HEK293 (cell line): ENCODE measurements around the gene ST8SIA5.

Experiments used
- CTCF ChIA-PET: fragments of 350-600 bp; formaldehyde crosslinking; extraction: SDS; loops from one replicate; lab custom pipeline; 2021; ENCODE audit warnings: antibody characterized with exemption; lab: Yijun Ruan, JAX
- POLR2A ChIA-PET: fragments of 300-600 bp; formaldehyde crosslinking; extraction: SDS; loops from one replicate; lab custom pipeline; 2020; ENCODE audit warnings: antibody characterized with exemption, inconsistent platforms; lab: Yijun Ruan, JAX
- H3K27ac ChIP-seq: fragments of 200-500 bp; sonication (Bioruptor generic); 2 replicates; pipeline ENCODE4 v1.5.1; 2014; ENCODE audit warnings: low read depth, low read length, control low read depth, inconsistent platforms; ENCODE audit errors: extremely low read depth
- H3K36me3 ChIP-seq, 2 experiments: fragments of 200-500 bp in 1 of 2; sonication (Bioruptor generic) in 1 of 2; 1 replicate in 1 of 2; 2 replicates in 1 of 2; pipeline ENCODE4 v1.5.1; 2014 to 2017; ENCODE audit warnings: inconsistent platforms in 2 of 2, low read length in 2 of 2; ENCODE audit not compliant: control insufficient read depth in 2 of 2, insufficient read depth in 1 of 2
- H3K4me1 ChIP-seq: fragments of 200-500 bp; sonication (Bioruptor generic); 2 replicates; pipeline ENCODE4 v1.5.1; 2014; ENCODE audit warnings: mild to moderate bottlenecking, low read length, inconsistent platforms; ENCODE audit not compliant: control insufficient read depth, insufficient read depth
- H3K4me3 ChIP-seq: 2 replicates; pipeline ENCODE4 v1.5.1; 2011; ENCODE audit warnings: low read depth, mild to moderate bottlenecking, control low read depth, low read length, moderate library complexity
- H3K9me3 ChIP-seq: fragments of 200-500 bp; sonication (Bioruptor generic); 2 replicates; pipeline ENCODE4 v1.5.1; 2014; ENCODE audit warnings: low read depth, low read length, inconsistent platforms; ENCODE audit not compliant: control insufficient read depth, insufficient read depth
- CTCF ChIP-seq: fragments of 450-650 bp; formaldehyde crosslinking; IDR thresholded peaks from 2 replicates; pipeline ENCODE4 v1.5.1; 2016; ENCODE audit warnings: missing biosample characterization, missing genetic modification characterization
- GLIS2 ChIP-seq: fragments of 450-650 bp; formaldehyde crosslinking; IDR thresholded peaks from 2 replicates; pipeline ENCODE4 v1.5.1; 2016; ENCODE audit warnings: missing biosample characterization, missing genetic modification characterization
- INSM2 ChIP-seq: fragments of 450-650 bp; formaldehyde crosslinking; IDR thresholded peaks from 2 replicates; pipeline ENCODE4 v1.5.1; 2016; ENCODE audit warnings: missing biosample characterization, missing genetic modification characterization
- SETDB1 ChIP-seq: IDR thresholded peaks from one replicate; pipeline ENCODE4 v1.6.1; 2017; ENCODE audit warnings: mild to moderate bottlenecking, low read length, moderate library complexity, mixed read lengths; ENCODE audit not compliant: insufficient read length
- ZFP3 ChIP-seq: fragments of 450-650 bp; formaldehyde crosslinking; IDR thresholded peaks from 2 replicates; pipeline ENCODE4 v1.5.1; 2016; ENCODE audit warnings: low read depth, missing biosample characterization, missing genetic modification characterization
- ZFP41 ChIP-seq: fragments of 450-650 bp; formaldehyde crosslinking; IDR thresholded peaks from 2 replicates; pipeline ENCODE4 v1.5.1; 2016; ENCODE audit warnings: missing biosample characterization, missing genetic modification characterization, borderline replicate concordance
- ZNF114 ChIP-seq: fragments of 450-650 bp; formaldehyde crosslinking; IDR thresholded peaks from 2 replicates; pipeline ENCODE4 v1.5.0; 2017; ENCODE audit warnings: missing biosample characterization, missing genetic modification characterization
- ZNF132 ChIP-seq: fragments of 450-650 bp; formaldehyde crosslinking; IDR thresholded peaks from 2 replicates; pipeline ENCODE4 v1.5.1; 2017; ENCODE audit warnings: missing biosample characterization, missing genetic modification characterization, borderline replicate concordance
- ZNF223 ChIP-seq: fragments of 450-650 bp; formaldehyde crosslinking; IDR thresholded peaks from 2 replicates; pipeline ENCODE4 v1.5.1; 2016; ENCODE audit warnings: missing biosample characterization, missing genetic modification characterization
- ZNF239 ChIP-seq: fragments of 450-650 bp; formaldehyde crosslinking; IDR thresholded peaks from 2 replicates; pipeline ENCODE4 v1.5.1; 2016; ENCODE audit warnings: missing biosample characterization, missing genetic modification characterization
- ZNF266 ChIP-seq: fragments of 450-650 bp; formaldehyde crosslinking; IDR thresholded peaks from 2 replicates; pipeline ENCODE4 v1.5.1; 2016; ENCODE audit warnings: missing biosample characterization, missing genetic modification characterization, low read depth
- ZNF501 ChIP-seq: fragments of 450-650 bp; formaldehyde crosslinking; IDR thresholded peaks from 2 replicates; pipeline ENCODE4 v1.5.1; 2016; ENCODE audit warnings: missing biosample characterization, missing genetic modification characterization
- ZNF529 ChIP-seq: fragments of 450-650 bp; formaldehyde crosslinking; IDR thresholded peaks from 2 replicates; pipeline ENCODE4 v1.5.1; 2017; ENCODE audit warnings: missing genetic modification characterization, missing biosample characterization; ENCODE audit not compliant: insufficient replicate concordance
- ZNF548 ChIP-seq: fragments of 450-650 bp; formaldehyde crosslinking; IDR thresholded peaks from 2 replicates; pipeline ENCODE4 v1.5.1; 2016; ENCODE audit warnings: missing biosample characterization, missing genetic modification characterization
- ZNF549 ChIP-seq: fragments of 450-650 bp; IDR thresholded peaks from 2 replicates; pipeline ENCODE4 v1.5.1; 2018; ENCODE audit warnings: missing biosample characterization, missing genetic modification characterization, mild to moderate bottlenecking, inconsistent platforms, moderate library complexity
- ZNF555 ChIP-seq: fragments of 450-650 bp; formaldehyde crosslinking; conservative IDR thresholded peaks from 2 replicates; pipeline ENCODE4 v1.5.1; 2017; ENCODE audit warnings: missing biosample characterization, mild to moderate bottlenecking, missing genetic modification characterization, inconsistent platforms
- ZNF560 ChIP-seq: fragments of 450-650 bp; formaldehyde crosslinking; IDR thresholded peaks from 2 replicates; pipeline ENCODE4 v1.5.1; 2017; ENCODE audit warnings: missing biosample characterization, missing genetic modification characterization, borderline replicate concordance
- ZNF596 ChIP-seq: fragments of 450-650 bp; IDR thresholded peaks from 2 replicates; pipeline ENCODE4 v1.5.0; 2018; ENCODE audit warnings: missing biosample characterization, mild to moderate bottlenecking, missing genetic modification characterization, moderate library complexity
- ZNF629 ChIP-seq: fragments of 450-650 bp; formaldehyde crosslinking; IDR thresholded peaks from 2 replicates; pipeline ENCODE4 v1.5.1; 2017; ENCODE audit warnings: missing biosample characterization, missing genetic modification characterization
- ZNF658 ChIP-seq: fragments of 450-650 bp; formaldehyde crosslinking; IDR thresholded peaks from 2 replicates; pipeline ENCODE4; 2016; ENCODE audit warnings: missing biosample characterization, missing genetic modification characterization
- ZNF701 ChIP-seq: fragments of 450-650 bp; formaldehyde crosslinking; IDR thresholded peaks from 2 replicates; pipeline ENCODE4 v1.5.1; 2016; ENCODE audit warnings: missing biosample characterization, missing genetic modification characterization
- ZNF704 ChIP-seq: fragments of 450-650 bp; formaldehyde crosslinking; IDR thresholded peaks from 2 replicates; pipeline ENCODE4 v1.5.1; 2016; ENCODE audit warnings: missing biosample characterization, missing genetic modification characterization

Gene ST8SIA5

GRCh38 chr18:46672062-46672970 is 84.5 kb downstream of the ST8SIA5 start:
- Histone ChIP-seq H3K9me3 (no peaks in the 10 kb centered on the region), H3K27ac (no peak overlapping the region), H3K4me3 (no peak overlapping the region), H3K4me1 (0 out of 2 replicates have a peak, but pooled peaks cover 5% of the 10 kb centered on the region), H3K36me3 (no peaks in the 10 kb centered on the region)
- CTCF ChIA-PET = interaction anchor here (0.6 to 3.2 kb wide), 5 partner anchors 12 to 20 kb away, joined by 3 to 13 read pairs (median 4); no protein-coding TSS in a partner anchor
- TF ChIP-seq ZNF132 (tag by site-specific recombination) (no peak), ZNF548 (tag by site-specific recombination) (no peak), GLIS2 (tag by site-specific recombination) (no peak), ZNF629 (tag by site-specific recombination) (no peak)
- POLR2A ChIA-PET = interaction anchor here (0.6 kb wide), 1 partner anchor 591 kb away, joined by 3 read pairs; no protein-coding TSS in a partner anchor

- Histone ChIP-seq H3K4me1 (no peaks in the 10 kb centered on the region), H3K27ac (no peak overlapping the region), H3K4me3 (no peak overlapping the region), H3K36me3 (no peaks in the 10 kb centered on the region), H3K9me3 (no peaks in the 10 kb centered on the region)
- ChIA-PET CTCF (interaction anchor here (3.4 kb wide), 1 partner anchor 11 kb away, joined by 22 read pairs; the partner anchor contains the start of gene LOXHD1), POLR2A (no interaction called here)
- TF ChIP-seq ZNF555 (tag by site-specific recombination) = no peak
- TF ChIP-seq ZNF501 (tag by site-specific recombination) = no peak
- TF ChIP-seq ZNF704 (tag by site-specific recombination) = no peak
- TF ChIP-seq CTCF (tag by site-specific recombination) = no peak
- TF ChIP-seq ZNF658 (tag by site-specific recombination) = no peak
Measured at GRCh38 chr18:46668694-46669093, 88.2 kb downstream of the ST8SIA5 start.

GRCh38 chr18:46668135-46668534 is 88.7 kb downstream of the ST8SIA5 start:
- Histone ChIP-seq H3K9me3 (no peaks in the 10 kb centered on the region), H3K4me3 (no peak overlapping the region), H3K36me3 (no peaks in the 10 kb centered on the region), H3K4me1 (no peaks in the 10 kb centered on the region), H3K27ac (no peak overlapping the region)
- TF ChIP-seq ZNF549 (tag by site-specific recombination) (no peak), ZFP3 (no peak), ZNF239 (no peak), GLIS2 (tag by site-specific recombination) (no peak), ZNF223 (tag by site-specific recombination) (no peak), ZNF529 (tag by site-specific recombination) (no peak), ZFP41 (tag by site-specific recombination) (no peak), ZNF555 (tag by site-specific recombination) (no peak), ZNF114 (tag by site-specific recombination) (no peak), ZNF266 (no peak), INSM2 (tag by site-specific recombination) (no peak), SETDB1 (no peak), ZNF701 (tag by site-specific recombination) (no peak), ZNF560 (tag by site-specific recombination) (no peak), ZNF596 (no peak)
- POLR2A ChIA-PET = no interaction called here
- CTCF ChIA-PET = interaction anchor here (3.4 kb wide), 1 partner anchor 10 kb away, joined by 22 read pairs; the partner anchor contains the start of gene LOXHD1
